ENCODE data around the gene LARP4B.

LARP4B gene

GRCh38 chr10:927131-927530, 4.4 kb downstream of the LARP4B start:
- DNase-seq (ENCODE audit: insufficient read length, low spot score) = no peak
- FAIRE-seq = no peak

- FAIRE-seq = no peak
Observed at GRCh38 chr10:926075-926698, 5.3 kb downstream of the LARP4B start.

GRCh38 chr10:924524-924859, 7.0 kb downstream of the LARP4B start:
- DNase-seq (ENCODE audit: insufficient read length, low spot score) (no peak), FAIRE-seq (no peak)

More at GRCh38 chr10:926075-926698, 5.3 kb downstream of the LARP4B start:
- no peak for DNase-seq (ENCODE audit: insufficient read length, low spot score)

- DNase-seq (ENCODE audit: insufficient read length, low spot score) (no peak), FAIRE-seq (no peak)
Observed at GRCh38 chr10:923844-924523, 7.5 kb downstream of the LARP4B start.

- FAIRE-seq (no peak), DNase-seq (ENCODE audit: insufficient read length, low spot score) (no peak)
Observed at GRCh38 chr10:921471-922414, 9.8 kb downstream of the LARP4B start.

- FAIRE-seq = no peak
Observed at GRCh38 chr10:920450-920849, 11.1 kb downstream of the LARP4B start.

GRCh38 chr10:919481-919880, 12.0 kb downstream of the LARP4B start:
- DNase-seq (ENCODE audit: insufficient read length, low spot score) = no peak
- no peak for FAIRE-seq

More at GRCh38 chr10:920450-920849, 11.1 kb downstream of the LARP4B start:
- DNase-seq (ENCODE audit: insufficient read length, low spot score) = no peak

GRCh38 chr10:917999-918398, 13.5 kb downstream of the LARP4B start:
- no peak for FAIRE-seq
- DNase-seq (ENCODE audit: insufficient read length, low spot score) = no peak

- DNase-seq (ENCODE audit: insufficient read length, low spot score) = no peak
- FAIRE-seq = no peak
Observed at GRCh38 chr10:917416-917720, 14.1 kb downstream of the LARP4B start.

GRCh38 chr10:916716-917415, 14.6 kb downstream of the LARP4B start:
- DNase-seq (ENCODE audit: insufficient read length, low spot score) (no peak), FAIRE-seq (peak; percentile 23)

- DNase-seq (ENCODE audit: insufficient read length, low spot score) (no peak), FAIRE-seq (no peak)
Observed at GRCh38 chr10:909831-910230, 21.7 kb downstream of the LARP4B start.

- no peak for FAIRE-seq
- no peak for DNase-seq (ENCODE audit: insufficient read length, low spot score)
Observed at GRCh38 chr10:905972-906371, 25.5 kb downstream of the LARP4B start.

GRCh38 chr10:905503-905902, 26.0 kb downstream of the LARP4B start:
- no peak for FAIRE-seq

GRCh38 chr10:904403-904802, 27.1 kb downstream of the LARP4B start:
- FAIRE-seq (no peak), DNase-seq (ENCODE audit: insufficient read length, low spot score) (no peak)

More at GRCh38 chr10:905503-905902, 26.0 kb downstream of the LARP4B start:
- DNase-seq (ENCODE audit: insufficient read length, low spot score) = no peak

GRCh38 chr10:898141-898540, 33.4 kb downstream of the LARP4B start:
- FAIRE-seq (no peak), DNase-seq (ENCODE audit: insufficient read length, low spot score) (no peak)

GRCh38 chr10:896982-897381, 34.5 kb downstream of the LARP4B start:
- DNase-seq (ENCODE audit: insufficient read length, low spot score) = no peak

GRCh38 chr10:895324-895723, 36.2 kb downstream of the LARP4B start:
- DNase-seq (ENCODE audit: insufficient read length, low spot score) (no peak), FAIRE-seq (no peak)

More at GRCh38 chr10:896982-897381, 34.5 kb downstream of the LARP4B start:
- no peak for FAIRE-seq

GRCh38 chr10:878895-879294, 52.6 kb downstream of the LARP4B start:
- DNase-seq (ENCODE audit: insufficient read length, low spot score) = no peak
- FAIRE-seq = no peak

GRCh38 chr10:878333-878759, 53.2 kb downstream of the LARP4B start:
- no peak for DNase-seq (ENCODE audit: insufficient read length, low spot score)
- no peak for FAIRE-seq

GRCh38 chr10:876438-876837, 55.1 kb downstream of the LARP4B start:
- DNase-seq (ENCODE audit: insufficient read length, low spot score) (no peak), FAIRE-seq (no peak)

GRCh38 chr10:873020-873419, 58.5 kb downstream of the LARP4B start:
- DNase-seq (ENCODE audit: insufficient read length, low spot score) = no peak
- FAIRE-seq = no peak
